Liver (tissue), 9 donors: ENCODE results near the gene THBS2. TPM values are rescaled to one million over a fixed set of nuclear protein-coding genes. Genes with fewer than 3 reads are reported as not detected.

Source experiments
- DNase-seq: peaks from one replicate; pipeline ENCODE4 v3.0.0-alpha.2; 2017; ENCODE audit warnings: low spot score
- H3K27ac ChIP-seq, 2 donors: one replicate each; pipeline ENCODE4 v1.7.0; 2013; ENCODE audit warnings: inconsistent platforms in 2 of 2, low read length in 2 of 2, control low read depth in 1 of 2, low read depth in 1 of 2, mild to moderate bottlenecking in 1 of 2
- H3K27me3 ChIP-seq, 4 donors: one replicate each; pipeline versions ENCODE4 v1.6.1 to v1.7.0; 2013; ENCODE audit warnings: low read length in 3 of 4, inconsistent platforms in 1 of 4, mild to moderate bottlenecking in 1 of 4, moderate library complexity in 1 of 4; ENCODE audit not compliant: control insufficient read depth in 4 of 4, insufficient read depth in 4 of 4
- H3K36me3 ChIP-seq, 4 donors: one replicate each; pipeline versions ENCODE4 v1.6.1 to v1.7.0; 2013; ENCODE audit warnings: low read length in 3 of 4, mild to moderate bottlenecking in 3 of 4, low read depth in 1 of 4, moderate library complexity in 1 of 4; ENCODE audit not compliant: control insufficient read depth in 4 of 4, insufficient read depth in 3 of 4
- H3K4me1 ChIP-seq, 4 donors: one replicate each; pipeline versions ENCODE4 v1.6.1 to v1.7.0; 2013; ENCODE audit warnings: low read length in 3 of 4, mild to moderate bottlenecking in 3 of 4, moderate library complexity in 1 of 4; ENCODE audit not compliant: control insufficient read depth in 4 of 4, insufficient read depth in 4 of 4
- H3K4me3 ChIP-seq, 3 donors: one replicate each; pipeline versions ENCODE4 v1.6.1 to v1.7.0; 2013; ENCODE audit warnings: low read length in 3 of 3, control low read depth in 1 of 3, low read depth in 1 of 3, mild to moderate bottlenecking in 1 of 3
- H3K9ac ChIP-seq, 2 donors: one replicate each; pipeline ENCODE4 v1.7.0; 2013; ENCODE audit warnings: low read length in 2 of 2, mild to moderate bottlenecking in 2 of 2, moderate library complexity in 2 of 2, control low read depth in 1 of 2, low read depth in 1 of 2
- H3K9me3 ChIP-seq, 4 donors: one replicate each; pipeline versions ENCODE4 v1.6.1 to v1.7.0; 2013; ENCODE audit warnings: low read length in 3 of 4; ENCODE audit not compliant: control insufficient read depth in 4 of 4
- CTCF ChIP-seq: fragments of 150-350 bp; IDR thresholded peaks from 2 replicates; pipeline ENCODE4 v1.5.1; 2017; ENCODE audit warnings: improper control_type of control experiment, low read depth, low read length; ENCODE audit not compliant: missing input control
- FOXA1 ChIP-seq: IDR thresholded peaks from 2 replicates; pipeline ENCODE4 v1.6.1; 2016; ENCODE audit warnings: antibody characterized with exemption
- FOXA2 ChIP-seq: IDR thresholded peaks from 2 replicates; pipeline ENCODE4 v1.6.1; 2016; ENCODE audit warnings: antibody characterized with exemption
- GABPA ChIP-seq, 2 donors: IDR thresholded peaks in 1 of 2; conservative IDR thresholded peaks in 1 of 2; 2 replicates each; pipeline ENCODE4 v1.6.1; 2016; ENCODE audit warnings: antibody characterized with exemption in 2 of 2, mild to moderate bottlenecking in 1 of 2, moderate library complexity in 1 of 2
- HNF4G ChIP-seq: IDR thresholded peaks from 2 replicates; pipeline ENCODE4 v1.6.1; 2016; ENCODE audit warnings: antibody characterized with exemption
- RAD21 ChIP-seq, 2 donors: IDR thresholded peaks; 2 replicates each; pipeline ENCODE4 v1.6.1; 2016; ENCODE audit warnings: antibody characterized with exemption in 2 of 2, mild to moderate bottlenecking in 2 of 2
- SP1 ChIP-seq: IDR thresholded peaks from 2 replicates; pipeline ENCODE4 v1.6.1; 2018; ENCODE audit warnings: antibody characterized with exemption, mild to moderate bottlenecking
- TAF1 ChIP-seq: conservative IDR thresholded peaks from 2 replicates; pipeline ENCODE4 v1.6.1; 2016; ENCODE audit warnings: antibody characterized with exemption, mild to moderate bottlenecking
- YY1 ChIP-seq: IDR thresholded peaks from 2 replicates; pipeline ENCODE4 v1.6.1; 2016; ENCODE audit warnings: antibody characterized with exemption, mild to moderate bottlenecking
- WGBS: extraction: QIAGEN DNeasy Blood & Tissue Kit; methylation state at CpG from one replicate; pipeline ENCODE4 v1.1.7; 2013; 5-methylcytosine and 5-hydroxymethylcytosine counted together
- polyA plus RNA-seq, 2 donors: library from polyadenylated mRNA; stranded (reverse) in 1 of 2; unstranded in 1 of 2; fragments of 200-250 nt in 1 of 2; fragments of >200 nt in 1 of 2; fragmentation: Nextera tagmentation in 1 of 2; extraction: Ambion mirVana in 1 of 2; gene quantifications; one replicate each; pipeline versions ENCODE4 v1.2.1 to v1.2.3, GENCODE V29; 2013 to 2015
- total RNA-seq, 2 donors: library from RNA; depleted of rRNA; stranded (reverse); fragments of >200 nt; gene quantifications; one replicate each; pipeline ENCODE4 v1.2.3, GENCODE V29; 2014
- TF ChIP-seq, protein P1 (sequence below): IDR thresholded peaks from 2 replicates; pipeline ENCODE4 v1.6.1; 2016; ENCODE audit warnings: antibody characterized with exemption
- donor health status: healthy.
- donor health status: healthy.
- donor health status: healthy.
- donor health status: healthy.
- donor health status: healthy.

The THBS2 gene
- total and polyA plus RNA-seq, 4 donors, result 0.35 to 7.6 (median 6.2) TPM

DNA sequence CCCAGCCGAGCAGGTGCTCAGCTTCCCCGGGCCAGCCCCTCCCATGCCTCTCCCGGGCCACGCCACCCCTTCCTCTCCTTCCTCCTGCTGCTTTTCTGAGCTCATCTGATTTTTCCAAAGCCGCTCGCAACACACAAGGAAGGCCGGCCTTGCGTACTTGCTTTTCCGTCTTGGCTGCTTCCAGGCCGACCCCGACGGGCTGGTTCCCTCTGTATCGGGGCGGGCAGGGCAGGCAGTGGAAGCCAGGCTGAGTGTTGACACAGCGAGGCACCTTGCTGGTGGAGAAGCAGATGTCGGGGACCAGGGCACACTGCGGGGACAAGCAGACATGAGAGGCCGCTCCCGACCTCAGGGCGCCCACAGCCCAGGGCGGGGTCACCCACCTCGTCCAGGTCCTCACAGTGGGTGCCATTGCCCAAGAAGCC lies 21.1 kb downstream of the THBS2 start (continued):
- TF ChIP-seq CTCF (no peak), RAD21 (IDR thresholded peaks at IDR 0.05) (no peak), FOXA1 (no peak), YY1 (no peak), FOXA2 (no peak), HNF4G (no peak), TAF1 (no peak), SP1 (no peak)
- TF ChIP-seq, protein P1, sequence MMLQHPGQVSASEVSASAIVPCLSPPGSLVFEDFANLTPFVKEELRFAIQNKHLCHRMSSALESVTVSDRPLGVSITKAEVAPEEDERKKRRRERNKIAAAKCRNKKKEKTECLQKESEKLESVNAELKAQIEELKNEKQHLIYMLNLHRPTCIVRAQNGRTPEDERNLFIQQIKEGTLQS, result no peak

GRCh38 chr6:169231790-169232506 lies 21.7 kb downstream of the THBS2 start:
- 96% methylated on average over 55 of the region's 55 CpGs for WGBS
- H3K9me3 ChIP-seq, result no peaks in the 10 kb centered on the region
- no peaks in the 10 kb centered on the region for H3K27me3 ChIP-seq
- H3K9ac ChIP-seq, result no peak overlapping the region
- DNase-seq, result peak; percentile 17
- H3K4me1 ChIP-seq, result no peaks in the 10 kb centered on the region
- H3K27ac ChIP-seq, result no peak overlapping the region
- no peak for TF ChIP-seq GABPA (IDR thresholded peaks at IDR 0.05 in 1 of 2, conservative IDR thresholded peaks at IDR 0.05 in 1 of 2)
- no peaks in the 10 kb centered on the region for H3K36me3 ChIP-seq
- no peak overlapping the region for H3K4me3 ChIP-seq

GRCh38 chr6:169230946-169231789 lies 22.5 kb downstream of the THBS2 start:
- Histone ChIP-seq H3K27me3 (no peaks in the 10 kb centered on the region), H3K4me3 (no peak overlapping the region), H3K27ac (no peak overlapping the region), H3K36me3 (no peaks in the 10 kb centered on the region), H3K9ac (no peak overlapping the region), H3K4me1 (no peaks in the 10 kb centered on the region), H3K9me3 (no peaks in the 10 kb centered on the region)
- peak; percentile 17 for DNase-seq
- TF ChIP-seq CTCF, result no peak
- no peak for TF ChIP-seq FOXA1
- WGBS, result 90% methylated on average over 33 of the region's 33 CpGs
